Uterus (tissue), 4 donors: Measurements from ENCODE around the gene AKR1C8. TPM values are rescaled to one million over a fixed set of nuclear protein-coding genes. Genes with fewer than 3 reads are reported as not detected.

Experiments used
- DNase-seq, 2 donors: peaks; one replicate each; pipeline ENCODE4 v3.0.0-alpha.2; 2019 to 2020
- H3K27ac ChIP-seq, 2 donors: fragments of 200-600 bp; sonication (generic); 1 replicate in 1 of 2; 2 replicates in 1 of 2; pipeline ENCODE4 v1.5.1; 2016 to 2018
- H3K27me3 ChIP-seq, 2 donors: fragments of 200-600 bp; sonication (generic); one replicate each; pipeline ENCODE4 v1.5.1; 2018 to 2019; ENCODE audit warnings: control low read depth in 1 of 2
- H3K36me3 ChIP-seq, 2 donors: fragments of 200-600 bp; sonication (generic); one replicate each; pipeline ENCODE4 v1.5.1; 2019; ENCODE audit warnings: control low read depth in 1 of 2
- H3K4me1 ChIP-seq, 2 donors: fragments of 200-600 bp; sonication (generic); one replicate each; pipeline ENCODE4 v1.5.1; 2018 to 2019; ENCODE audit warnings: control low read depth in 1 of 2
- H3K4me3 ChIP-seq, 2 donors: fragments of 200-600 bp; sonication (generic); 1 replicate in 1 of 2; 2 replicates in 1 of 2; pipeline ENCODE4 v1.5.1; 2018 to 2019; ENCODE audit warnings: mild to moderate bottlenecking in 1 of 2
- H3K9me3 ChIP-seq, 2 donors: fragments of 200-600 bp; sonication (generic); one replicate each; pipeline ENCODE4 v1.5.1; 2019; ENCODE audit warnings: control low read depth in 1 of 2
- CTCF ChIP-seq, 4 experiments: fragments of 200-600 bp in 2 of 4; fragments of 450-650 bp in 2 of 4; sonication (generic) in 2 of 4; IDR thresholded peaks; one replicate each; pipeline ENCODE4 v1.5.1; 2016 to 2019; ENCODE audit warnings: antibody characterized with exemption in 4 of 4, mild to moderate bottlenecking in 2 of 4, moderate library complexity in 1 of 4
- POLR2A ChIP-seq, 2 donors: fragments of 450-650 bp; IDR thresholded peaks; one replicate each; pipeline ENCODE4 v1.6.1; 2016; ENCODE audit warnings: antibody characterized with exemption in 2 of 2, mild to moderate bottlenecking in 1 of 2, moderate library complexity in 1 of 2
- intact Hi-C: fragments of 100-400 bp; cut with DNase I; formaldehyde crosslinking; loops from one replicate; pipeline ENCODE4 v1.15.1; 2023; ENCODE audit warnings: low total_unique reads
- total RNA-seq, 4 donors: library from RNA; depleted of rRNA in 3 of 4; stranded (reverse); fragments of >200 nt in 3 of 4; gene quantifications; one replicate each; pipeline versions ENCODE4 v1.1.0 to v1.2.4, GENCODE V29; 2014 to 2023
- donor health status: DM: yes; HTN: yes; CAD: no.

The AKR1C8 gene
- total RNA-seq, 4 donors from 2014 or later, result not detected

GRCh38 chr10:5165738-5166137, 19.2 kb downstream of the AKR1C8 start:
- H3K27ac ChIP-seq, result no peak overlapping the region
- H3K4me3 ChIP-seq, result no peak overlapping the region
- H3K4me1 ChIP-seq, result no peaks in the 10 kb centered on the region
- intact Hi-C loops, result no loop called here
- DNase-seq, result no peak
- TF ChIP-seq CTCF (IDR thresholded peaks at IDR 0.05) (no peak), POLR2A (IDR thresholded peaks at IDR 0.05) (no peak)
- peaks cover 0 to 9% of the 10 kb centered on the region in 2 donors for H3K9me3 ChIP-seq
- H3K36me3 ChIP-seq, result no peaks in the 10 kb centered on the region
- H3K27me3 ChIP-seq, result no peaks in the 10 kb centered on the region

DNA sequence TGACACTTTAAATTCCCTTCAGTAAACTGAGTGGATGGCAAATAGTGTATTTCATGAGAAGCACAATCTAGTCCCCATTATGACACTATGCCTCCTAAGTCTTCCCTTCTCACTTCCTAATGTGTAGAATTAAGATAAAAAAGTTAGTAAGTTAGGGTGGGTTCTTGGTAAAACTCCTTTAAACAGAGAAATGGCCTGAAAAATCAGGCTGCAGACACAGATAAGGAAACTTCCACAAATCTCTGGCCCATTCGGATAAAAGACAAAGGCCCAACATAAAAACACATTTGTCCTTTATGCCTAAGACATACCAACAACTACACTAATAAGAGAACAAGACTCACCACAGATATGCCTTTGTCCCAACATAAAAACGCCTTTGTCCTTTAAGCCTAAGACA, 21.5 kb downstream of the AKR1C8 start:
- H3K27me3 ChIP-seq, result no peaks in the 10 kb centered on the region
- peaks cover 0 to 9% of the 10 kb centered on the region in 2 donors for H3K9me3 ChIP-seq
- H3K36me3 ChIP-seq, result no peaks in the 10 kb centered on the region
- TF ChIP-seq CTCF (IDR thresholded peaks at IDR 0.05) (no peak), POLR2A (IDR thresholded peaks at IDR 0.05) (no peak)
- no peak overlapping the region for H3K4me3 ChIP-seq
- intact Hi-C loops, result no loop called here
- H3K27ac ChIP-seq, result no peak overlapping the region
- no peaks in the 10 kb centered on the region for H3K4me1 ChIP-seq
- no peak for DNase-seq

GRCh38 chr10:5159126-5159525, 25.8 kb downstream of the AKR1C8 start:
- H3K36me3 ChIP-seq, result no peaks in the 10 kb centered on the region
- no peaks in the 10 kb centered on the region for H3K27me3 ChIP-seq
- no peaks in the 10 kb centered on the region for H3K4me1 ChIP-seq
- TF ChIP-seq CTCF (IDR thresholded peaks at IDR 0.05) (no peak), POLR2A (IDR thresholded peaks at IDR 0.05) (no peak)
- intact Hi-C loops, result no loop called here
- no peak for DNase-seq
- no peak overlapping the region for H3K4me3 ChIP-seq
- H3K9me3 ChIP-seq, result no peaks in the 10 kb centered on the region
- no peak overlapping the region for H3K27ac ChIP-seq

DNA sequence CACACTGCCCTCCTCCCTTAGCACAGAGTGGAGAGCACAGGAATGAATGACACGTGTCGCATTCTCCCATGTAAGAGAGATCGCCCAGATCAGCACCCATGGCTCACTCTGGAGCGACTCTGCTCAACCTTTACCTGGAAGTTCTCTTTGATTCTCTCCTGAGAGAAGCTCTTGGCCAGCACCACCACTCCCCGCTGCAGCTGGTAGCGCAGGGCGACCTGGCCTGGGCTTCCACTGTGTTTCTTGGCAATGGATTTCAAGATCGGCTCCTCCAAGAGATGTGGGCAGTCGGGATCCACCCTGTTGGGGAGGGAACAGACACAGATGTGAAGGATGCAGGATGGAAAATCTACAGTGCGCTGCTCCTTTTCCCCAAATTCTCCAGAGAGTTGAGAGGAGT, 27.4 kb downstream of the AKR1C8 start:
- intact Hi-C loops, result no loop called here
- no peak for DNase-seq
- TF ChIP-seq POLR2A (IDR thresholded peaks at IDR 0.05) (no peak), CTCF (IDR thresholded peaks at IDR 0.05) (no peak)

DNA sequence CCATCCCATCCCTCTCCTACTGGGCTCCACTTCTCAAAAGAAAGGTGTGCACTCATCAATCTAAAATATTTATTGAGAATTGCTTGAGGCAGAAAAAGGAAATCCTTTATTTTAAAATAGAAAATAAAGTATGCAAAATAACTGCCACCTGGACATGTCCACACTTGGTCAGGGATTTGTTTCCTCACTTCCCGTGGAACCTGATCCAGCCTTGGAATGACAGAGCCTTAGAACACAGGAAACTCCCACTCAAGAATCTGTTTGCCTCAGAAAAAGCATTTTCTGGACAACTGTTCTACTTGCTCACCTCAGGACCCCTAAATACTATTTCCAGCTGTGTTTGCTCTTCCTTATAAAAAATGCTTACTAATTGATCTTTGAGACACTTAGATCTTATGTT, 29.0 kb downstream of the AKR1C8 start:
- TF ChIP-seq POLR2A (IDR thresholded peaks at IDR 0.05), result no peak
- no peak for TF ChIP-seq CTCF (IDR thresholded peaks at IDR 0.05)
- H3K36me3 ChIP-seq, result no peaks in the 10 kb centered on the region
- no peak for DNase-seq

More for the DNA sequence above, 27.4 kb downstream of the AKR1C8 start:
- H3K27ac ChIP-seq, result no peak overlapping the region
- H3K4me3 ChIP-seq, result no peak overlapping the region
- no peaks in the 10 kb centered on the region for H3K36me3 ChIP-seq
- no peaks in the 10 kb centered on the region for H3K27me3 ChIP-seq
- no peaks in the 10 kb centered on the region for H3K4me1 ChIP-seq
- no peaks in the 10 kb centered on the region for H3K9me3 ChIP-seq

More for the DNA sequence above, 29.0 kb downstream of the AKR1C8 start:
- Histone ChIP-seq H3K4me3 (no peak overlapping the region), H3K27ac (no peak overlapping the region), H3K9me3 (no peaks in the 10 kb centered on the region), H3K27me3 (no peaks in the 10 kb centered on the region), H3K4me1 (no peaks in the 10 kb centered on the region)
- intact Hi-C loops, result no loop called here
